Progenitor cell of endocrine pancreas (in vitro differentiated cells): ENCODE data around the gene POLR1A. TPM values are rescaled to one million over a fixed set of nuclear protein-coding genes. Genes with fewer than 3 reads are reported as not detected.

Experiments used
- DNase-seq: peaks from one replicate; pipeline ENCODE4 v3.0.0; 2021; ENCODE audit warnings: low spot score; ENCODE audit not compliant: unreplicated experiment
- H3K27ac Mint-ChIP-seq: 2 replicates; pipeline ENCODE4 v1.8.0; 2021; ENCODE audit warnings: mild to moderate bottlenecking, moderate library complexity, mixed read lengths
- H3K27me3 Mint-ChIP-seq: 2 replicates; pipeline ENCODE4 v1.8.0; 2021; ENCODE audit warnings: mixed read lengths
- H3K36me3 Mint-ChIP-seq: 2 replicates; pipeline ENCODE4 v1.8.0; 2022; ENCODE audit warnings: mixed read lengths; ENCODE audit not compliant: insufficient read depth
- H3K4me1 Mint-ChIP-seq: 2 replicates; pipeline ENCODE4 v1.8.0; 2021; ENCODE audit warnings: low read depth, mixed read lengths
- H3K4me3 Mint-ChIP-seq: 2 replicates; pipeline ENCODE4 v1.8.0; 2021; ENCODE audit warnings: low read depth, mild to moderate bottlenecking, moderate library complexity, mixed read lengths
- H3K9me3 Mint-ChIP-seq: 2 replicates; pipeline ENCODE4 v1.8.0; 2021; ENCODE audit warnings: low read depth, mixed read lengths
- total RNA-seq: library from RNA; stranded (reverse); gene quantifications from 2 replicates; pipeline ENCODE4 v1.2.1, GENCODE V29; 2021
- TF ChIP-seq, protein P1 (sequence below): fragments of 200-600 bp; sonication (generic); IDR thresholded peaks from one replicate; pipeline ENCODE4 v1.5.0; 2021; ENCODE audit warnings: antibody characterized with exemption, mild to moderate bottlenecking; ENCODE audit not compliant: unreplicated experiment

Gene POLR1A
- total RNA-seq, 1 donor from 2014 or later, result 47.9 TPM

DNA sequence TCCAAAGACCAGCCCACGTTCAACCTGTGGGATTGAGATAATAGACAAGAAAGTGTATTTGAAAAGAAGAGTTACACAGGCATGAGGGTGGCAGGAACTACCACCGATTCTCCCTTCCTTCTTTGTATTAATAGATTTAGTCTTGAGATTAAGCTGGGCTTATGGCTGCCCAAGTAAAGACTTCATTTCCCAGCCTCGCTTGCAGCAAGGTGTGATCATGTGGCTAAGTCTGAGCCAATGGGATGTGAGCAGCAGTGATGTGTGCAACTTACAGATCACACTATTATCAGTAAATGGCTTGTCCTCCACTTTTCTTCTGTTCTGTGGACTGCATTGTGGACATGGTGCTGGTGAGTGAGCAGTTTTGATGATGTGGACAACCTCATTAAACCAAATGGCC lies 101.7 kb downstream of the POLR1A start:
- peaks cover 5% of the 10 kb centered on the region for H3K4me1 Mint-ChIP-seq
- H3K27me3 Mint-ChIP-seq, result no peaks in the 10 kb centered on the region
- no peak overlapping the region for H3K27ac Mint-ChIP-seq
- no peak overlapping the region for H3K4me3 Mint-ChIP-seq
- H3K36me3 Mint-ChIP-seq, result peaks cover 7% of the 10 kb centered on the region
- TF ChIP-seq, protein P1, sequence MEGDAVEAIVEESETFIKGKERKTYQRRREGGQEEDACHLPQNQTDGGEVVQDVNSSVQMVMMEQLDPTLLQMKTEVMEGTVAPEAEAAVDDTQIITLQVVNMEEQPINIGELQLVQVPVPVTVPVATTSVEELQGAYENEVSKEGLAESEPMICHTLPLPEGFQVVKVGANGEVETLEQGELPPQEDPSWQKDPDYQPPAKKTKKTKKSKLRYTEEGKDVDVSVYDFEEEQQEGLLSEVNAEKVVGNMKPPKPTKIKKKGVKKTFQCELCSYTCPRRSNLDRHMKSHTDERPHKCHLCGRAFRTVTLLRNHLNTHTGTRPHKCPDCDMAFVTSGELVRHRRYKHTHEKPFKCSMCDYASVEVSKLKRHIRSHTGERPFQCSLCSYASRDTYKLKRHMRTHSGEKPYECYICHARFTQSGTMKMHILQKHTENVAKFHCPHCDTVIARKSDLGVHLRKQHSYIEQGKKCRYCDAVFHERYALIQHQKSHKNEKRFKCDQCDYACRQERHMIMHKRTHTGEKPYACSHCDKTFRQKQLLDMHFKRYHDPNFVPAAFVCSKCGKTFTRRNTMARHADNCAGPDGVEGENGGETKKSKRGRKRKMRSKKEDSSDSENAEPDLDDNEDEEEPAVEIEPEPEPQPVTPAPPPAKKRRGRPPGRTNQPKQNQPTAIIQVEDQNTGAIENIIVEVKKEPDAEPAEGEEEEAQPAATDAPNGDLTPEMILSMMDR, result no peak
- DNase-seq, result no peak
- peaks cover 33% of the 10 kb centered on the region for H3K9me3 Mint-ChIP-seq

DNA sequence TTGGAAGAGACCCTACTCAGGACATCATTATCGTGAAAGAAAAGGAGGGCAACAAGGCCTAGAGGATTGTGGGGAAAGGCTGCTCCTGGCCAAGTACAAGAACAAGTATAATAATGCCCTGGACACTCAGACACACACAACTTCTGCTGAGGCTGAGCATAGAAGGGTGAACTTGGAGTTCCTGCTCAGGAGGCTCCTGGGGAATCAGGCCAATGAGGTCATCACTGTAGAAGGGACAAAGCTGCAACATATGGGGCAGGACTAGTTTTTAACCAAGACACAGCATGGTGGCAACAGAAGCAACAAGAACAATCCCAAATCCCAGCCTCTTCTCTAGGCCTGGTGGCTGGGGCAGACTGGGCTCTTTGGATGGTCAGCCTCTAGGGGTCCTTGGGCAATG lies 102.6 kb downstream of the POLR1A start:
- DNase-seq, result no peak
- Mint-ChIP-seq H3K4me1 (peaks cover 8% of the 10 kb centered on the region), H3K27ac (no peak overlapping the region), H3K9me3 (peaks cover 33% of the 10 kb centered on the region), H3K27me3 (no peaks in the 10 kb centered on the region), H3K36me3 (peaks cover 7% of the 10 kb centered on the region), H3K4me3 (no peak overlapping the region)
- TF ChIP-seq, protein P1, result no peak

DNA sequence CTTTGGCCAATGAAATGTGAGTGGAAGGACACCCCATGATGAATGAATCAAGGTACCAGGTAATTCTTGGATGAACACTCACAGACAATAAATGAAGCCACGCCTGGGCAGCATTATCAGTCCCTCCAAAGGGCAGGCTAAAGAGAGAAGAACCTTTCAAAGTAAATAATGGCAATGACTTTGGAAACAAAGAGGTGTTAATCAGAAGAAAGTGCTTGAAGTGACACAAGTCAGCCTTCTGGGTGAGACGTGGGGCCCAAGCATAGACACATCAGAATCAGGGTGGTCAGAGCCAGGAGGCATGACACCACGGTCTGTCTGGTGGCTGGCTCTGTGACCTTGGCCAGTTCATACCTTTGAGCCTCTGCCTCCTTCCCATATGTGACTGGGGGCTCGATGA lies 103.3 kb downstream of the POLR1A start:
- TF ChIP-seq, protein P1, result no peak
- peaks cover 7% of the 10 kb centered on the region for H3K36me3 Mint-ChIP-seq

DNA sequence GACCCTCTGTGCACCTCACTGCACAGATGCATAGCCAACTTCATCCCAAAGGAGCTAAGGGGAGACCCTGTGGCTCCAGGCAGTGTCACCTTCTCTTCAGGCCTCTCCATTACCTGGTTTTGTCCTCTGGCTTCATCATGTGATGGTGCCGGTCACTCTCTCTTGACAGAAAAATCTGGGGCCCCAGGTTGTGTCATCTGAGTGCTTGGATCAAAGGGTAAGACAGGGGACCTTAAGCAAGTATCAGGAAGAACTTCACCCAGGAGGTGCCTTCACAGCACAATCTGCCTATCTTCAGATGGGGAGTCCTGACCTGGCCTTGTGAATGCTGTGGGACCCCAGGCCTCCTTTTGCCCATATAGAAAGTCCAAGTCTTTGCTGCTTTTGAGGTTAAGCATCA lies 104.4 kb downstream of the POLR1A start:
- peaks cover 3% of the 10 kb centered on the region for H3K36me3 Mint-ChIP-seq
- H3K4me3 Mint-ChIP-seq, result no peak overlapping the region
- H3K27me3 Mint-ChIP-seq, result no peaks in the 10 kb centered on the region
- peaks cover 18% of the 10 kb centered on the region for H3K9me3 Mint-ChIP-seq
- TF ChIP-seq, protein P1, result no peak
- peaks cover 24% of the 10 kb centered on the region for H3K4me1 Mint-ChIP-seq
- no peak overlapping the region for H3K27ac Mint-ChIP-seq
- DNase-seq, result no peak

More for the DNA sequence above, 103.3 kb downstream of the POLR1A start:
- Mint-ChIP-seq H3K4me3 (no peak overlapping the region), H3K27me3 (no peaks in the 10 kb centered on the region), H3K4me1 (peaks cover 14% of the 10 kb centered on the region), H3K9me3 (peaks cover 29% of the 10 kb centered on the region), H3K27ac (no peak overlapping the region)
- DNase-seq, result no peak

DNA sequence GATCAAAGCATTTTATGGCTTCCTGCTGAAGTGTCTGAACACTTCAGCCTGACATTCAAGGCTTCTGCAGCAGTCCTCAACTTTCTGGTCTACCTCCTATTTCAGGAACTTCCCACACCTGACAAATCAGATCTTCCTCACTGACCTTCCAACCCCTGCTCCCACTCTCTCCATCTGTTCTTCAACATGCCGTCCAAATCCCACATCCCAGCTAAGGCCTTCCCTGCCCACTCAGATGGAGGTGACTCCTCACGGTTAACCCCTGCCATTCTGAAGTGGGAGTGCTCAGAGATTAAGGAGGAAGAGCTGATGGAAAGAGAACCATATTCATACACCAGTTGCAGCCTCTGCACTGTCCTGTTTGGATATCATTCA lies 104.8 kb downstream of the POLR1A start:
- TF ChIP-seq, protein P1, result no peak
- no peak for DNase-seq
- Mint-ChIP-seq H3K27me3 (no peaks in the 10 kb centered on the region), H3K36me3 (peaks cover 3% of the 10 kb centered on the region), H3K4me1 (peaks cover 27% of the 10 kb centered on the region), H3K27ac (peak overlapping the region; percentile 55), H3K9me3 (peaks cover 14% of the 10 kb centered on the region), H3K4me3 (no peak overlapping the region)
